Common myeloid progenitor, CD34-positive (primary cell): ENCODE measurements around the gene DPP10.
"Not testable (repeated sequence)": the region's sequence is repeated elsewhere in the genome, so short reads cannot be mapped to it uniquely, and the experiment has no call there.

Source experiments
- CTCF ChIA-PET: fragments of 350-600 bp; sonication (Branson Sonifier 250); formaldehyde crosslinking; loops from one replicate; lab custom pipeline; 2021; ENCODE audit warnings: antibody characterized with exemption; lab: Charles Lee
- POLR2A ChIA-PET: fragments of 350-600 bp; sonication (Branson Sonifier 250); formaldehyde crosslinking; loops from one replicate; lab custom pipeline; 2021; ENCODE audit warnings: antibody characterized with exemption; lab: Charles Lee
- DNase-seq, 3 donors: peaks; one replicate each; pipeline versions ENCODE4 v3.0.0 to v3.0.0-alpha.2; 2013
- H3K27ac ChIP-seq, 2 experiments: 1 replicate in 1 of 2; 2 replicates in 1 of 2; pipeline ENCODE4 v1.7.0; 2013; ENCODE audit warnings: inconsistent platforms in 2 of 2, low read length in 2 of 2, mild to moderate bottlenecking in 2 of 2, low read depth in 1 of 2, moderate library complexity in 1 of 2; ENCODE audit not compliant: severe bottlenecking in 2 of 2, insufficient read depth in 1 of 2, poor library complexity in 1 of 2
- H3K27me3 ChIP-seq, 5 experiments: replicated peaks in 2 of 5; 1 replicate in 3 of 5; 2 replicates in 2 of 5; pipeline versions ENCODE4 v1.6.1 to v1.7.0; 2013; ENCODE audit warnings: low read length in 4 of 5, mild to moderate bottlenecking in 2 of 5, moderate library complexity in 2 of 5, inconsistent platforms in 1 of 5; ENCODE audit not compliant: insufficient read depth in 5 of 5, control insufficient read depth in 4 of 5
- H3K36me3 ChIP-seq, 4 experiments: 1 replicate in 2 of 4; 2 replicates in 2 of 4; pipeline versions ENCODE4 v1.6.1 to v1.7.0; 2013; ENCODE audit warnings: low read length in 3 of 4, control low read depth in 1 of 4, mild to moderate bottlenecking in 1 of 4; ENCODE audit not compliant: control insufficient read depth in 4 of 4, insufficient read depth in 4 of 4
- H3K4me1 ChIP-seq, 4 experiments: 1 replicate in 3 of 4; 2 replicates in 1 of 4; pipeline versions ENCODE4 v1.6.1 to v1.7.1; 2013; ENCODE audit warnings: low read length in 3 of 4, mild to moderate bottlenecking in 3 of 4, control low read depth in 1 of 4, inconsistent platforms in 1 of 4, moderate library complexity in 1 of 4; ENCODE audit not compliant: control insufficient read depth in 4 of 4, insufficient read depth in 4 of 4; ENCODE audit errors: control extremely low read depth in 1 of 4
- H3K4me3 ChIP-seq, 7 experiments: 1 replicate in 4 of 7; 2 replicates in 3 of 7; pipeline versions ENCODE4 v1.5.1 to v1.7.0; 2013; ENCODE audit warnings: mild to moderate bottlenecking in 7 of 7, low read length in 6 of 7, moderate library complexity in 6 of 7, inconsistent platforms in 2 of 7, low read depth in 2 of 7, control low read depth in 1 of 7; ENCODE audit not compliant: insufficient read depth in 4 of 7, control insufficient read depth in 1 of 7; ENCODE audit errors: extremely low read depth in 1 of 7
- H3K9me3 ChIP-seq, 5 experiments: 1 replicate in 4 of 5; 2 replicates in 1 of 5; pipeline versions ENCODE4 v1.6.1 to v1.7.1; 2013; ENCODE audit warnings: low read length in 4 of 5, mild to moderate bottlenecking in 2 of 5, inconsistent platforms in 1 of 5, low read depth in 1 of 5, moderate library complexity in 1 of 5; ENCODE audit not compliant: control insufficient read depth in 4 of 5, insufficient read depth in 2 of 5; ENCODE audit errors: control extremely low read depth in 1 of 5
- WGBS: methylation state at CpG from one replicate; pipeline ENCODE4 v1.1.5; 2013; ENCODE audit not compliant: insufficient coverage; 5-methylcytosine and 5-hydroxymethylcytosine counted together

The DPP10 gene

DNA sequence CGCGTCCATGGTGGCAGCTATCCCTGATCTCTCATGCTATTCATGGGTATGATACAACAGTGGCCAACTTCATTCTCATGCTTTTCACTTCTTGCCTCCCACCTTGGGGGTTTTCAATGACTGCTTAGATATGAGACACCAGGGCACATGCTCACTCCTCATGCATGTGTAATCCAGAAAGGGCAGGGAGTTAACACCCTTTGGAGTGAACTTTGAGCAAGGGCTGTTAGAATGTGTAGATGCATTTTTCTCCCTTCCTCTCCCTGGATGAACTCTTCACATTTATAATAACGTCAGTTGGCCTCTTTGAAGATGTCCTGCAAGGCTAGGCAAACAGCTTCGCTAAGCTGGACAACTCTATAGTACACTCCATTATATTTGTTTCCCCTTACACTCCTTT is 56.7 kb downstream of the DPP10 start:
- H3K9me3 ChIP-seq, result no peaks in the 10 kb centered on the region
- no peaks in the 10 kb centered on the region for H3K36me3 ChIP-seq
- H3K4me1 ChIP-seq, result no peaks in the 10 kb centered on the region
- 89% methylated on average over 2 of the region's 4 CpGs for WGBS
- peaks cover 0 to 2% (median 0%) of the 10 kb centered on the region in 5 experiments for H3K27me3 ChIP-seq
- CTCF ChIA-PET, result no interaction called here
- H3K4me3 ChIP-seq, result no peak overlapping the region
- POLR2A ChIA-PET, result no interaction called here
- H3K27ac ChIP-seq, result no peak overlapping the region
- no peak for DNase-seq

DNA sequence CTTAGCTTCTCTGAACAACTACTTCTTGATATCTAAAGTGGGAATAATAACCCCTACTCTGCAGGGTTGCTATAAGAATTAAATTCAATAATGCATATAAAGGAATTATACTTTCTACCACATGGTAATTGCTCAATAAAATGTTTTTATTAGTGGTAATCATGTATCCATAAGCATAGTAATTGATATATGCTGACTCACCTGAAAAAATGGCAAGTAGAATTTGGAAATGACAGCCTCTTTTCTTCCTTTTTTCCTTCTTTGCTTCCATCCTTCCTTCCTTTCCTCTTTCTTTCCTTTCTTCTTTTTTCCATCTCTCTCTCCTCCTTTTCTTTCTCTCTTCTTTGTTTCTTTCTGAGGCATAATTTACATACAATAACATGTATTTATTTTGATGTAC is 65.3 kb downstream of the DPP10 start:
- Histone ChIP-seq H3K9me3 (no peaks in the 10 kb centered on the region), H3K4me3 (no peak overlapping the region), H3K4me1 (no peaks in the 10 kb centered on the region), H3K27me3 (peaks cover 0 to 2% (median 0%) of the 10 kb centered on the region in 5 experiments), H3K36me3 (no peaks in the 10 kb centered on the region), H3K27ac (no peak overlapping the region)
- ChIA-PET CTCF (no interaction called here), POLR2A (no interaction called here)
- no peak for DNase-seq

DNA sequence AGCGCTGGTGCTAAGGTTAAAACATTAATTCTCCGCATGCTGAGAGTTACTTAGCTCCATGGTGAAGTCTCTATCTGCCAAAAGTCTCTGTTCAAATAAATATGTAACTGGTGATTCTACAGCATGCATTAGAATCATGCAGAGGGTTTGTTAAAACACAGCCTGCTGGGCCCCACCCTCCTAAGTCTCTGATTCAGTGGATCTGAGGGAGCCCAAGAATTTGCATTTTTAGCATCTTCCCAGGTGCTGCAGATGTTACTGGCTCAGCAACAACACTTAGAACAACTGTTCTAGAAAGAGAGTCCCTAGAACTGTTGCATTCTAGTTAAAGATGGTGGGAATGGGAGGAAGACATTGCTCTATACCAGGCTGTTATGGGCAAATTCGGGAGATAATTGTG is 73.4 kb downstream of the DPP10 start:
- no peaks in the 10 kb centered on the region for H3K9me3 ChIP-seq
- ChIA-PET CTCF (no interaction called here), POLR2A (no interaction called here)
- 93% methylated on average over 3 of the region's 3 CpGs for WGBS
- no peaks in the 10 kb centered on the region for H3K36me3 ChIP-seq
- DNase-seq, result no peak
- H3K27ac ChIP-seq, result no peak overlapping the region
- H3K4me3 ChIP-seq, result no peak overlapping the region
- no peaks in the 10 kb centered on the region for H3K4me1 ChIP-seq
- no peaks in the 10 kb centered on the region for H3K27me3 ChIP-seq

DNA sequence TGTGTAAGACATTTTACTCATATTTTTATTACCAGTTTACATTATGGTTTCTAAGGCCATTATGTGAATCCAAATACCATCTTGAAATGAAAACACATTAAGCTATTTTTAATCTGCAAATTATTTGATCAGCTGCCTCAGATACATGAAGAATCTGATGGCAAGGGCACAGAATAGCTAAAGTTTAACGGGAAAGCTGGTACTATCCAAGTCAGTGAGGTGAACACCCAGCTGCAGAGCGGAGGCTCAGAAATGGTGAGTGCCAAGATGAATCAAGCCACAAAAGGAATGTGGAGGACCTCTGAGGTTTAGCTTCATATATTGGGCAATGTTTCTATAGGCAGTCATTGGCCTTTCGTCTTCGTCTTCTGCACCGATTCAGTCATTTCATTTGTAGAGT is 75.1 kb downstream of the DPP10 start:
- WGBS, result 89% methylated on average over 2 of the region's 5 CpGs
- Histone ChIP-seq H3K4me3 (no peak overlapping the region), H3K36me3 (no peaks in the 10 kb centered on the region), H3K9me3 (no peaks in the 10 kb centered on the region), H3K27ac (no peak overlapping the region), H3K4me1 (no peaks in the 10 kb centered on the region), H3K27me3 (no peaks in the 10 kb centered on the region)
- ChIA-PET CTCF (interaction anchor here (0.9 kb wide), 1 partner anchor 11 kb away, joined by 3 read pairs; no protein-coding TSS in a partner anchor), POLR2A (no interaction called here)
- no peak for DNase-seq

GRCh38 chr2:114518738-114519137 is 76.3 kb downstream of the DPP10 start:
- ChIA-PET POLR2A (no interaction called here), CTCF (no interaction called here)
- no peak for DNase-seq
- Histone ChIP-seq H3K27me3 (no peaks in the 10 kb centered on the region), H3K4me3 (no peak overlapping the region), H3K4me1 (no peaks in the 10 kb centered on the region), H3K9me3 (no peaks in the 10 kb centered on the region), H3K36me3 (no peaks in the 10 kb centered on the region), H3K27ac (no peak overlapping the region)
- 100% methylated on average over 1 of the region's 5 CpGs for whole genome bisulfite sequencing

- H3K27me3 ChIP-seq, H3K4me1 ChIP-seq, POLR2A ChIA-PET, CTCF ChIA-PET, H3K27ac ChIP-seq, DNase-seq, H3K36me3 ChIP-seq, H3K4me3 ChIP-seq, H3K9me3 ChIP-seq: not testable (repeated sequence)
- 96% methylated on average over 3 of the region's 4 CpGs for WGBS
Measured at GRCh38 chr2:114522612-114523011, 80.2 kb downstream of the DPP10 start.

GRCh38 chr2:114525955-114526354 is 83.5 kb downstream of the DPP10 start:
- WGBS, result 93% methylated on average over 2 of the region's 4 CpGs
- H3K4me3 ChIP-seq, result no peak overlapping the region
- DNase-seq, result no peak
- H3K4me1 ChIP-seq, result no peaks in the 10 kb centered on the region
- H3K9me3 ChIP-seq, result peaks cover 0 to 2% (median 0%) of the 10 kb centered on the region in 5 experiments
- ChIA-PET POLR2A (no interaction called here), CTCF (no interaction called here)
- H3K27ac ChIP-seq, result no peak overlapping the region
- H3K27me3 ChIP-seq, result no peaks in the 10 kb centered on the region
- no peaks in the 10 kb centered on the region for H3K36me3 ChIP-seq
